ENCODE data around the gene CEP89.
"Not testable (repeated sequence)": the region's sequence is repeated elsewhere in the genome, so short reads cannot be mapped to it uniquely, and the experiment has no call there.

CEP89 gene

DNA sequence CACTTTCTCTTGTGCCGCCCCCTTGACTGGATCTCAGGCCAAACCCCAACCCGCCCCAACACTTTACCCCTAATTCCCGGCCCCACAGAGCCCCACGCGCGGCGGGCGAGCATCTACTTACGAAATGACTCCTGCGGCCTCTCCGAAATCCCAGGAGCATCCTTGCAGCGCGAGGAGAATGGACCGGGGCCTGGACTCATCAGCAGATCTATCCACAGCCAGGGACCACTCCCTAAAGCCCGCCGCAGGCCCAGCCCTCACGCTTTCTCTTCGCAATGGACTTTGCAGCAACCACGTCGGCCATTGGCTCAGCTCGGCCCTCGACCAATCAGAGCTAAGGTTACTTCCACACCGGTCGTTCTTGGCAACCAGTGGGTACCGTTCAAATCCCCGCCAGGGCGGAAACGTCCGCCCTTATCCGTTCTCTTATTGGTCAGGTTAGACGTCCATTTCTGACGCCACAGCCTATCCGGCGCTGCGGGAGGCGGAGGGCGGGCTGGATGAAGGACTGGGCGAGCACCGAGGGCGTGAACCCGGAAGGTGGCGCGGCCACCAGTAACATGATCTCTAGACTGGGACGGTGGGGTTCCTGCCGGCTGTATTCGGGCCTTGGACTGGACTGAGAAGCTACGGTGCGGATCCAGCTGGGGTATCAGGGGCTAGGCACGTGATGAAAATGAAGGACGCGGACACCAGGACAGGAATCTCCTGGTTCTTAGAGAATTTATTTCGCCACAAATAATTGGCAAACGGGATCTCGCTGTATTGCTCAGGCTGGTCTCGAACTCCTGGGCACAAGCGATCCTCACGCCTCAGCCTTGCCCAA lies at the start of gene CEP89, which contains the start of gene FAAP24:
TSS of gene CEP89 (minus strand) at position 244 of the 826 bp plus-strand sequence. CDS start at position 160, 84 bp downstream.
TSS of gene FAAP24 (plus strand) at position 528 of the 826 bp plus-strand sequence. CDS start 955 bp downstream, outside the sequence.
- H3K27ac ChIP-seq = peak within 1 kb of the TSS; percentile 32 to 87 (median 82)
- peak within 1 kb of the TSS; percentile 75 to 97 (median 84) for H3K4me3 ChIP-seq

DNA sequence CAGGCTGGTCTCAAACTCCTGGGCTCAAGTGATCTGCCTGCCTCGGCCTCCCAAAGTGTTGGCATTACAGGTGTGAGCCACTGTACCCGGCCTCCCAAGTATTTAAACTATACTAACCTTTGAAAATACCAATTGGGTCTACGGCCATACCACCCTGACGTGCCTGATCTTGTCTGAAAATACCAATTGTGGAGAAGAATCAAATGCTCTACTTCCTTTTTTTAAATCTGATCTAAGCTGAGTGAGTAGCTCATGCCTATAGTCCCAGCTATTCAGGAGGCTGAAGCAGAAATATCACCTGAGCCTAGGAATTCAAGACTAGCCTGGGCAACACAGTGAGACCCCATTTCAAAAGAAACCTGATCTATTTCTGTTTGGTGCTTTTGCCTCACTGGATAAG lies 39.1 kb upstream of the CEP89 start:
- H3K4me3 ChIP-seq, H3K27ac ChIP-seq: not testable (repeated sequence)

DNA sequence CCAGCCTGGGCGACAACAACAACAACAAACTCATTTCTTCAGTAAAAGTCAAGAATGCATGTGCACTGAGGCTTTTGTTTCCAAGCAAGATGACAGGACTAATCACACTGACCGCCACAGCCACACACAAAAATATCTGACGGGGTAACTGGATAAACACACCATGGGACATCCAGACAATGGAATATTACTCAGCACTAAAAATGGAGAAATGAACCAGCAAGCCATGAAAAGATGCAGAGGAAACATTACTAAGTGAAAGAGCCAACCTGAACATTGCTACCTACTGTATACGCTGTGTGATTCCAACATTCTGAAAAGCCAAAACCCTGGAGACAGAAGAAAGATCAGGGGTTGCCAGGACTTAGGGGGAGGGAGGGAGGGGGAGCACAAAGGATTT lies 37.0 kb upstream of the CEP89 start:
- Histone ChIP-seq H3K4me3 (no peak overlapping the region), H3K27ac (no peak overlapping the region)

GRCh38 chr19:33005440-33005839 lies 33.7 kb upstream of the CEP89 start:
- Histone ChIP-seq H3K27ac (no peak overlapping the region), H3K4me3 (no peak overlapping the region)

GRCh38 chr19:33003424-33004024 lies 31.8 kb upstream of the CEP89 start:
- not testable (repeated sequence) for H3K27ac ChIP-seq, H3K4me3 ChIP-seq

GRCh38 chr19:33002126-33002865 lies 30.5 kb upstream of the CEP89 start:
- H3K27ac ChIP-seq, H3K4me3 ChIP-seq: not testable (repeated sequence)

- H3K27ac ChIP-seq = no peak overlapping the region
- no peak overlapping the region for H3K4me3 ChIP-seq
Measured at GRCh38 chr19:33000910-33001309, 29.2 kb upstream of the CEP89 start.

DNA sequence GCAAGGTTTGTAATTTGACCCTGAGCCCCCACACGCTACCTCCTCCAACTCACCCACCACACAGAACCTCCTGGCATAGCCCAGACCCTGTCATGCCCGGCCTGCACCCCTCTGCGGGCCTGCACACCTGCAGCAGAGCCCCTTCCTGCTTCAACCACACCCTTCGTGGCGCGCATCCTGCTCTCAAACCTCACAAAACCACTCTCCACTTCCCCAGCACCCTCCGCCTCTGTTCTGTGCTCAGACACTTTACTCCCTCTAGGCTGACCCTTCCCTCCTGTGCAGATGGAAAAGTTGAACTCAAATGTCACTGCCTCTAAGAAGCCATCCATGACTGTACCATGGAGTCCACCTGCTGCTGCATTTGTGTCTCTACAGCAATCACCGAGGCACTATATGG lies 28.8 kb upstream of the CEP89 start:
- Histone ChIP-seq H3K27ac (no peak overlapping the region), H3K4me3 (no peak overlapping the region)

- H3K27ac ChIP-seq = no peak overlapping the region
Measured at GRCh38 chr19:32998722-32999121, 27.0 kb upstream of the CEP89 start.

DNA sequence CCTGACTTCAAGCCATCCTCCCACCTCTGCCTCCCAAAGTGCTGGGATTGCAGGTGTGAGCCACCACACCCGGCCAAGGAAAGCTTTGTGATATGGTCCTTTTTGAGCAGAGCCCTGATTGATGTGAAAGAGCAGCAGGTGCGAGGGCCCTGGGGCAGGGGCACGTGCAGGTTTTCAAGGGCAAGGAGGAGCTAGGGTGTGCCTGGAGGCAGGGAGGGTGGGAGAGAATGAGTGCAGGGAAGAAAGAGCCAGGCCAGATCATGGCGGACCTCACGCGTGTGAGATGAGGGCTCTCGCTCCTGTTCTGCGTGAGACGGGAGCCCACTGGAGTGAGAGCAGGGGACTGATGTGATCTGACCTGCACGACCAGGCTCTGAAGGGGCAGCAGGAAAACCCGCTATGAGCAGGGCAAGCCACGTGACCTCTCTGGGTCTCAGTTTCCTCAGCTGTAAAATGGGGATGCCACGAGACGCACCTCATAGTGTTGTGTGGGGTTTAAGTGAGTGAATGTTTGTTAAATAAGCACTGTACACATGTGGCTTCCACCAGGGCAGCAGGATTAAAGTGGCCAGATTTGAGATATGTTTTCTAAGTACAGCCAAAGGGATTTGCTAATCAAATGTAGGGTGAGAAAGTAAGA lies 26.1 kb upstream of the CEP89 start:
- H3K4me3 ChIP-seq = no peak overlapping the region
- H3K27ac ChIP-seq = no peak overlapping the region

More at GRCh38 chr19:32998722-32999121, 27.0 kb upstream of the CEP89 start:
- H3K4me3 ChIP-seq = no peak overlapping the region

DNA sequence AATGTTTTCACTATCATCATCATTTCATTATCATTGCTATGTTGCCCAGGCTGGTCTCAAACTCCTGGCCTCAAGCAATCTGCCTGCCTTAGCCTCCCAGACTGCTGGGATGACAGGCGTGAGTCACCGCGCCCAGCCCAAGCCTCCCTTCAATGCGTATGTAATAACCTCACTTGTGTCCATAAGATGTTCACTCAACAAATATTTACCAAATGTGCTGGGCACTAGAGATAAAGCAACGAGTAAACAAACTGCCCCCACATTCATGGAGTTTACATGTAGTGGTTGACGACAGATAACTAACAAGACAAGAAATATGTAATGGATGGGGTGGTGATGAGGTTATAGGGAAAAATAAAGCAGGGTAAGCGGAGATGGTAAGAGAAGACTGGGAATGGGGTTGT lies 25.3 kb upstream of the CEP89 start:
- H3K27ac ChIP-seq, H3K4me3 ChIP-seq: not testable (repeated sequence)

GRCh38 chr19:32995966-32996365 lies 24.2 kb upstream of the CEP89 start:
- H3K4me3 ChIP-seq, H3K27ac ChIP-seq: not testable (repeated sequence)

DNA sequence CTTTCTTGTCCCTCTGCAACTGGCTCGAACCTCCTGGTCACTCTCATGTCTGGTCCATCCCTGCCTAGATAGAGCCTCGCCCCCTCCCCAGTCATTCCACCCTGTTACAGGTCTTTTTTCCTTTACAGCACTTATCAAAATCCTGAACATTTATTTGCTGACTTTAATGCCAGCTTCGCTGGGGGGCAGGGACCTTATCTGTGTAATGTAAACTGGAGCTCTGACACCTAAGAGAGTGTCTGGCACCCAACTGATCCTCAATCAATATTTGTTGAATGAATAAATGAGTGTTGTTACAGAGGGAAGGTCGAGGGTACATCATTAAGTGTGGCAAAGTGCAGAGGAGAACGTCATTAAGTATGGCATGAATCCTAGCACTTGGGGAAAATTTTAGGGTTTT lies 17.0 kb upstream of the CEP89 start:
- no peak overlapping the region for H3K27ac ChIP-seq
- H3K4me3 ChIP-seq = no peak overlapping the region

DNA sequence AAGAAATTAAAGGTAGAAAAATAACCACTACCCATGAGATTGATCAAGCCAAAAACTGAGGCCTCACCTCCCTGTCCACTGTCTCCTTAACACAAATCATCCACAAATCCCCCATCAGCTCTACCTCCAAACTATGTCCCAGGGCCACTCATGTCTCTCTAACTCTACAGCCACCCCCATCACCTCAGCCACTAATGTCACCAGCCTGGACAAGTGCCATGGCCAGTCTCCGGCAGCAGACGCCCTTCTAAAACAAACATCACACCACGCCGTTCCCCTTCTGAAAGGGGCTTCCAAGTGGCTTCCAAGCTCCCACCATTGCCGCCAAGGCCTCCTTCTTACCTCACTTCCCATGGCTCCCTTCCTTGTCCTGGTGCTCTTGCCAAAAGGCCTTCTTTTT lies 16.5 kb upstream of the CEP89 start:
- not testable (repeated sequence) for H3K4me3 ChIP-seq, H3K27ac ChIP-seq

- H3K4me3 ChIP-seq, H3K27ac ChIP-seq: not testable (repeated sequence)
Measured at GRCh38 chr19:32982488-32982887, 10.7 kb upstream of the CEP89 start.

GRCh38 chr19:32979807-32980206 lies 8.0 kb upstream of the CEP89 start:
- H3K27ac ChIP-seq, H3K4me3 ChIP-seq: not testable (repeated sequence)

DNA sequence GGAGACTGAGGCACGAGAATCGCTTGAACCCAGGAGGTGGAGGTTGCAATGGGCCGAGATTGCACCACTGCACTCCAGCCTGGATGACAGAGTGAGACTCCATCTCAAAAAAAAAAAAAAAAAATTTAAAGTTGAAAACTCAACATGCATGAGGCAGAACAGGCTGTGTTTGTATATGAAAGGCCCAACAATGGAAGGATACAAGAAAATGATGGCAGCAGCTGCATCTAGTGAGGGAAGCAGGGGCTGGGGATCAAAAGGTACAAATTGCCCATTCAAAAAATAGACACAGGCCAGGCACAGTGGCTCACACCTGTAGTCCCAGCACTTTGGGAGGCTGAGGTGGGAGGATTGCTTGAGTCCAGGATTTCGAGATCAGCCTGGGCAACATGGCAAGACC lies 6.1 kb upstream of the CEP89 start:
- H3K4me3 ChIP-seq, H3K27ac ChIP-seq: not testable (repeated sequence)

DNA sequence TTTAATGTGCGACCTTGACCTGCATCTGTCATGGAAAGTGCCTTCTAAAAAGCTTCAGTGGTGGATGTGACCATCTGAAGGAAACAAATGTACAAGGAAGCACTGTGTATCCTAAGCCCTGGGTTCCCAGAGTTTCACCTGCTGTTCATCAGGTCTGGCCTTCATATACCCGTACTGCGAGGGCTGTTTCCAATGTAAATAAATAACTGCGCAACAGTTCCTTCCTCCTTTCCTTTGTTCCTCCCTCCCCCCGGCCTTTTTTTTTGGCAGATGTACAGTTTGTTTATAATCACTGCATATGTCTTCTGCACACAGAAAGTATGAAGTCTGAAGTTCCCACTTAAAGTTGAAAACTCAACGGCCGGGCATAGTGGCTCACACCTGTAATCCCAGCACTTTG lies 5.5 kb upstream of the CEP89 start:
- peak overlapping the region in 1 of 21 experiments; percentile 8 for H3K27ac ChIP-seq
- H3K4me3 ChIP-seq = no peak overlapping the region

DNA sequence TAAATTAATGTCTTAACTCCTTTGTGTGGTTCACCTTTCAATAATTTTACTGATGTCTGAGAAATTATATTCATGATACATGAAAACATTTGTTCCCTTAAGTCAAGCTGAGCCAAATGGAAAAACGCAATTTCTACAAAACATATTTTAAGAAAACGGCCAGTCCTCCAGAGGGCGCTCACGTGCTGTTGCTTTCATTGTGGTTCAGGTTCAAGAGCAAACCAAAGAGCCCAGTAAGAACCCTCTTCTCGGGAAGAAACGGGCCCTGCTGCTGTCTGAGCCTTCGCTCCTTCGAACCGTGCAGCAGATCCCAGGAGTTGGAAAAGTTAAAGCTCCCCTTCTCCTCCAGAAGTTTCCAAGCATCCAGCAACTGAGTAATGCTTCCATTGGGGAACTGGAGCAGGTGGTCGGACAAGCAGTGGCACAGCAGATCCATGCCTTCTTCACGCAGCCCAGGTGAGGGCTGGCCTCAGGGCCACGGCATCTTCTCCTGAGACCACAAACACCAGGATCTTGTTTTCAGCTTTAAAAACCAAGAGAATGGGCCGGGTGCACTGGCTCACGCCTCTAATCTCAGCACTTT lies 4.6 kb upstream of the CEP89 start:
- Histone ChIP-seq H3K4me3 (no peak overlapping the region), H3K27ac (no peak overlapping the region)
